KMS-11 (cell line): ENCODE results near the gene HLA-E.

ENCODE experiments used
- H2AFZ ChIP-seq: fragments of 200-600 bp; sonication (generic); 2 replicates; pipeline ENCODE4 v1.6.1; 2016; ENCODE audit warnings: antibody characterized with exemption, mixed run types, low read depth
- H3K27ac ChIP-seq: fragments of 200-600 bp; sonication (generic); 2 replicates; pipeline ENCODE4 v1.6.1; 2016; ENCODE audit warnings: mild to moderate bottlenecking, mixed run types
- H3K27me3 ChIP-seq: fragments of 200-600 bp; sonication (generic); 2 replicates; pipeline ENCODE4 v1.6.1; 2017; ENCODE audit warnings: mild to moderate bottlenecking, low read depth, mixed run types, moderate library complexity; ENCODE audit not compliant: insufficient read depth
- H3K36me3 ChIP-seq: fragments of 200-600 bp; sonication (generic); 2 replicates; pipeline ENCODE4 v1.6.1; 2017; ENCODE audit warnings: mild to moderate bottlenecking, mixed run types; ENCODE audit not compliant: insufficient read depth
- H3K4me1 ChIP-seq: fragments of 200-600 bp; sonication (generic); 2 replicates; pipeline ENCODE4 v1.6.1; 2016; ENCODE audit warnings: mild to moderate bottlenecking, low read depth, mixed run types; ENCODE audit not compliant: poor library complexity, severe bottlenecking
- H3K4me2 ChIP-seq: fragments of 200-600 bp; sonication (generic); 2 replicates; pipeline ENCODE4 v1.7.0; 2016; ENCODE audit warnings: mild to moderate bottlenecking, mixed run types
- H3K4me3 ChIP-seq: fragments of 200-600 bp; sonication (generic); IDR thresholded peaks from 2 replicates; pipeline ENCODE4 v1.6.1; 2017; ENCODE audit warnings: low read depth, low read length, mixed read lengths; ENCODE audit not compliant: insufficient read depth
- H3K79me2 ChIP-seq: fragments of 200-600 bp; sonication (generic); 2 replicates; pipeline ENCODE4 v1.6.1; 2016; ENCODE audit warnings: low read depth, mixed run types; ENCODE audit not compliant: insufficient read depth
- H3K9ac ChIP-seq: fragments of 200-600 bp; sonication (generic); 2 replicates; pipeline ENCODE4 v1.6.1; 2016; ENCODE audit warnings: mild to moderate bottlenecking, mixed run types
- H4K20me1 ChIP-seq: fragments of 200-600 bp; sonication (generic); 2 replicates; pipeline ENCODE4 v1.6.1; 2016; ENCODE audit warnings: mild to moderate bottlenecking, mixed run types; ENCODE audit not compliant: insufficient read depth
- TF ChIP-seq, protein P1 (sequence below): fragments of 200-600 bp; sonication (generic); conservative IDR thresholded peaks from 2 replicates; pipeline ENCODE4 v1.6.1; 2017; ENCODE audit warnings: low read depth, mild to moderate bottlenecking, antibody characterized with exemption, low read length, moderate library complexity, mixed read lengths

The HLA-E gene

DNA sequence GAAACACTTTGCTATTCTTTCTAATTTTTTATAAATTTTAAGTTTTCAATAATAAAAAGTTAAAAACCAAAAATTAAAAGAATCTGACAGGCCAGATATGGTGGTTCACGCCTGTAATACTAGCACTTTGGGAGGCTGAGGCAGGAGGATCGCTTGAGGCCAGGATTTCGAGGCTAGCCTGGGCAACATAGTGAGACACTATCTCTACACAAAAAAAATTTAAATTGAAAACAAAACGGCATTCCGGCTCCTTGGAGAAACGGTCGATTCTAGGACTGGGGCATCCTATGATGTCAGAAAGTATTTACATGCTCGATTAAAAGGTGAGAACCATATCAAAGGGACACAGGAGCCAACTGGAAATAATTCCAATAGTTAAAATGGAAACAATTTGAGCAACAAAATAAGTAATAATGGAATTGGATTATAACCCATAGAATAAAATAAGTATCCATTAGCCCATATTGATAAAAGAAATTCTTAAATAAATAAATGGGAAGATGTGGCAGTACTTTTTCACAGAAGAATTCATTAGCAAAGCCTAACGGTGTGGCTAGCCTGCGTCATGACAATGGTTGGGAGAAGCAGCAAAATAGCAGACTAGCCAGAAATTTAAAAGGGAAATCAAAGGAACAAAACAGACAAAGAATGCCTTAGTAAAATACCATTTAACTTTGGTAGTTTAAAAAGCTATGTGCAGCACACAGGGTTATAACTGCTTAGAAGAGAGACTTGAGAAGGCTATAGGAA lies 21.3 kb downstream of the HLA-E start:
- TF ChIP-seq, protein P1, sequence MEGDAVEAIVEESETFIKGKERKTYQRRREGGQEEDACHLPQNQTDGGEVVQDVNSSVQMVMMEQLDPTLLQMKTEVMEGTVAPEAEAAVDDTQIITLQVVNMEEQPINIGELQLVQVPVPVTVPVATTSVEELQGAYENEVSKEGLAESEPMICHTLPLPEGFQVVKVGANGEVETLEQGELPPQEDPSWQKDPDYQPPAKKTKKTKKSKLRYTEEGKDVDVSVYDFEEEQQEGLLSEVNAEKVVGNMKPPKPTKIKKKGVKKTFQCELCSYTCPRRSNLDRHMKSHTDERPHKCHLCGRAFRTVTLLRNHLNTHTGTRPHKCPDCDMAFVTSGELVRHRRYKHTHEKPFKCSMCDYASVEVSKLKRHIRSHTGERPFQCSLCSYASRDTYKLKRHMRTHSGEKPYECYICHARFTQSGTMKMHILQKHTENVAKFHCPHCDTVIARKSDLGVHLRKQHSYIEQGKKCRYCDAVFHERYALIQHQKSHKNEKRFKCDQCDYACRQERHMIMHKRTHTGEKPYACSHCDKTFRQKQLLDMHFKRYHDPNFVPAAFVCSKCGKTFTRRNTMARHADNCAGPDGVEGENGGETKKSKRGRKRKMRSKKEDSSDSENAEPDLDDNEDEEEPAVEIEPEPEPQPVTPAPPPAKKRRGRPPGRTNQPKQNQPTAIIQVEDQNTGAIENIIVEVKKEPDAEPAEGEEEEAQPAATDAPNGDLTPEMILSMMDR, result no peak
- Histone ChIP-seq H4K20me1 (no peaks in the 10 kb centered on the region), H3K36me3 (no peaks in the 10 kb centered on the region), H3K4me3 (no peak overlapping the region), H2AFZ (no peak overlapping the region), H3K4me2 (no peak overlapping the region), H3K4me1 (peaks cover 22% of the 10 kb centered on the region), H3K27me3 (peaks cover 4% of the 10 kb centered on the region; the same call in 1 of the 2 replicates), H3K79me2 (no peaks in the 10 kb centered on the region), H3K27ac (no peak overlapping the region), H3K9ac (no peak overlapping the region)

DNA sequence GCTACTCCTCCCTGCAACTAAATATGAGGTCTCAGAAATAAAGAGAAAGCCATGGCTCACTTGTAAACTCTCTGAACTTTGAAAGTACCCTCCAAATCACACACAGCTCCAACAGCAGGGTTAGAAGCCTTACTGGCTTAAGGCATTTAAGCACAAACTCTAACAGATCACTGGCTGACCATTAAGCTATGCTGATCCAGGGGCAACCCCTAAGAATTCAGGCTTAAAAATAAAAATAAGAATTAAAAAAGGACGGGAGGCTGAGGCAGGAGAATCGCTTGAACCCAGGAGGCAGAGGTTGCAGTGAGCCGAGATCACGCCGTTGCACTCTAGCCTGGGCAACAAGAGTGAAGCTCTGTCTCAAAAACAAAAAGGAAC lies 21.8 kb downstream of the HLA-E start:
- no peaks in the 10 kb centered on the region for H4K20me1 ChIP-seq
- TF ChIP-seq, protein P1, result no peak
- H3K79me2 ChIP-seq, result no peaks in the 10 kb centered on the region
- H3K27me3 ChIP-seq, result peaks cover 4% of the 10 kb centered on the region; the same call in 1 of the 2 replicates
- H3K4me2 ChIP-seq, result no peak overlapping the region
- peaks cover 22% of the 10 kb centered on the region for H3K4me1 ChIP-seq
- no peak overlapping the region for H3K27ac ChIP-seq
- H2AFZ ChIP-seq, result no peak overlapping the region
- no peak overlapping the region for H3K9ac ChIP-seq
- no peaks in the 10 kb centered on the region for H3K36me3 ChIP-seq
- H3K4me3 ChIP-seq, result no peak overlapping the region

DNA sequence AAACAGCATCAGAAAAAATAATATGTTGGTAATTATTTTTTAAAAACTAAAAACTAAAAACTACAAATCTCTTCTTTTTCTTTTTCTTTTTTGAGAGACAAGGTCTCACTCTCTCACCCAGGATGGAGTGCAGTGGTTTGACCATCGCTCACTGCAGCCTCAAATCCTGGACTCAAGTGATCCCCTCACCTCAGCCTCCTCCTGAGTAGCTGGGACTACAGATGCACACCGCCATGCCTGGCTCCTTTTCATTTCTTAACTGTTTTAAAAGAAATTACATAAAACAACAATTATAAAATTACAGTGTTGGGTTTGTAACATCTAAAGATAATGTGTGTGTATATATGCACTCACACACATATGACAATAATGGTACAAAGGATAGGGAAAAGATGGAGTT lies 24.1 kb downstream of the HLA-E start:
- TF ChIP-seq, protein P1, result no peak
- Histone ChIP-seq H3K27ac (no peak overlapping the region), H3K27me3 (peaks cover 4% of the 10 kb centered on the region; the same call in 1 of the 2 replicates), H4K20me1 (no peaks in the 10 kb centered on the region), H3K4me3 (no peak overlapping the region), H3K4me1 (peaks cover 17% of the 10 kb centered on the region), H3K4me2 (no peak overlapping the region), H3K36me3 (no peaks in the 10 kb centered on the region), H2AFZ (no peak overlapping the region), H3K79me2 (no peaks in the 10 kb centered on the region), H3K9ac (no peak overlapping the region)

DNA sequence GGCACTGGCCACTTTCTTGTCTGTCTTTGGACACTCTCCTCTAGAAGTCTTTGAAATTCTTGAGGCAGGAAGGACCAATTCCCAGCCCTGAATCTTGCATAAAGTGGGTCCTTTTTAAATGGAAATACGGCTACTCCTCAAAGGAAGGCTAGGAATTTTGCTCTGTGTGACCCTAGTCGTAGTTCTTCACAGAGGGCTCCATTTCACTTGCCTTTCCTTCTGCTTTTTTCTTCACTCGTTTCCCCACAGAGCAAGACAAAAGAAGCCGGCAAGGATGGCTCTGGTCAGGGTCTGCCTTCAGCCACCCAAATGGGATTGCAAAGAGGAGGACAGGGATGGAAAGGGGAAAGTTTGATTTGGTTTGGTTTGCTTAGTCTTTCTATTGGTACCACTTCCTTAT lies 25.8 kb downstream of the HLA-E start:
- H3K4me1 ChIP-seq, result peaks cover 3% of the 10 kb centered on the region
- H3K27ac ChIP-seq, result no peak overlapping the region
- no peak overlapping the region; the same call in 1 of the 2 replicates for H2AFZ ChIP-seq
- H3K4me2 ChIP-seq, result no peak overlapping the region
- H3K4me3 ChIP-seq, result no peak overlapping the region
- H3K36me3 ChIP-seq, result no peaks in the 10 kb centered on the region
- no peak overlapping the region for H3K9ac ChIP-seq
- H4K20me1 ChIP-seq, result no peaks in the 10 kb centered on the region
- TF ChIP-seq, protein P1, result no peak
- H3K79me2 ChIP-seq, result no peaks in the 10 kb centered on the region
- peaks cover 4% of the 10 kb centered on the region; the same call in 1 of the 2 replicates for H3K27me3 ChIP-seq
